Left ventricle myocardium superior (tissue), 1 donor: ENCODE results near the gene ANKRD13C. TPM values are rescaled to one million over a fixed set of nuclear protein-coding genes. Genes with fewer than 3 reads are reported as not detected.
"Not testable (repeated sequence)": the region's sequence is repeated elsewhere in the genome, so short reads cannot be mapped to it uniquely, and the experiment has no call there.

Source experiments
- ATAC-seq: fragments of 200-7000 bp; cut with Tn5 transposase; one replicate; pipeline ENCODE4 v1.9.1; 2020; ENCODE audit warnings: mild to moderate bottlenecking, moderate library complexity
- DNase-seq: peaks from one replicate; pipeline ENCODE4 v3.0.0-alpha.2; 2020
- intact Hi-C: fragments of 100-400 bp; cut with micrococcal nuclease; formaldehyde crosslinking; loops from one replicate; pipeline ENCODE4 v1.11.0; 2022
- long read RNA-seq: library from polyadenylated mRNA; unstranded; transcript quantifications from one replicate; pipeline ENCODE4 v2.0.0, GENCODE V29; 2021
- total RNA-seq: library from RNA; stranded (reverse); fragmentation: NEBNext Ultra II Directional; extraction: Animal tissue kit (Norgen Biotek cat#: 25700); gene quantifications from one replicate; pipeline ENCODE4 v1.2.1, GENCODE V29; 2021
- donor health status: DM: no; HTN: yes; CAD: no; lungs with severe emphysema.

The ANKRD13C gene
- total RNA-seq = 9.3 TPM
- long read RNA-seq, full-length matches to known transcripts = 12 of 20 reads
- long read RNA-seq, partial matches to known transcripts = 1 of 20 reads
- long read RNA-seq, other reads (novel, unspliced or antisense) = 7 of 20 reads

GRCh38 chr1:70354332-70355110 is at the start of gene ANKRD13C:
TSS of gene ANKRD13C (minus strand) at chr1:70354722. CDS start at chr1:70354408, 314 bp downstream.
- ATAC-seq = peak; percentile 99
- intact Hi-C loops = no loop called here

GRCh38 chr1:70403759-70404158 is 49.2 kb upstream of the ANKRD13C start:
- intact Hi-C loops = no loop called here
- no peak for ATAC-seq
- no peak for DNase-seq

More at GRCh38 chr1:70354332-70355110, at the start of gene ANKRD13C:
- peak; percentile 92 for DNase-seq

GRCh38 chr1:70401974-70402373 is 47.5 kb upstream of the ANKRD13C start:
- intact Hi-C loops = no loop called here
- DNase-seq = no peak
- ATAC-seq = no peak

GRCh38 chr1:70400335-70400734 is 45.8 kb upstream of the ANKRD13C start:
- intact Hi-C loops = no loop called here
- no peak for ATAC-seq
- DNase-seq = no peak

GRCh38 chr1:70397013-70397412 is 42.5 kb upstream of the ANKRD13C start:
- intact Hi-C loops = no loop called here
- DNase-seq = no peak
- ATAC-seq = no peak

GRCh38 chr1:70396607-70397006 is 42.1 kb upstream of the ANKRD13C start:
- intact Hi-C loops = no loop called here
- no peak for ATAC-seq
- no peak for DNase-seq

- DNase-seq (no peak), ATAC-seq (no peak)
- intact Hi-C loops = no loop called here
These were observed 38.1 kb upstream of the ANKRD13C start for GRCh38 chr1:70392626-70393025.

- intact Hi-C loops = no loop called here
- ATAC-seq = no peak
- no peak for DNase-seq
These were observed 33.0 kb upstream of the ANKRD13C start for GRCh38 chr1:70387507-70387906.

- no peak for ATAC-seq
- no peak for DNase-seq
- intact Hi-C loops = no loop called here
These were observed 31.6 kb upstream of the ANKRD13C start for GRCh38 chr1:70386121-70386520.

GRCh38 chr1:70385477-70385876 is 31.0 kb upstream of the ANKRD13C start:
- ATAC-seq (no peak), DNase-seq (no peak)
- intact Hi-C loops = no loop called here

- intact Hi-C loops = no loop called here
- DNase-seq (no peak), ATAC-seq (no peak)
These were observed 30.0 kb upstream of the ANKRD13C start for GRCh38 chr1:70384542-70384941.

- DNase-seq (no peak), ATAC-seq (no peak)
- intact Hi-C loops = no loop called here
These were observed 29.0 kb upstream of the ANKRD13C start for GRCh38 chr1:70383483-70383882.

- ATAC-seq (no peak), DNase-seq (no peak)
- intact Hi-C loops = no loop called here
These were observed 28.2 kb upstream of the ANKRD13C start for GRCh38 chr1:70382682-70383081.

- DNase-seq = no peak
- no peak for ATAC-seq
- intact Hi-C loops = no loop called here
These were observed 21.7 kb upstream of the ANKRD13C start for GRCh38 chr1:70376196-70376595.

- ATAC-seq, DNase-seq, intact Hi-C loops: not testable (repeated sequence)
These were observed 19.1 kb upstream of the ANKRD13C start for GRCh38 chr1:70373580-70373979.

GRCh38 chr1:70372426-70372825 is 17.9 kb upstream of the ANKRD13C start:
- DNase-seq (no peak), ATAC-seq (no peak)
- intact Hi-C loops = no loop called here

- DNase-seq, ATAC-seq, intact Hi-C loops: not testable (repeated sequence)
These were observed 17.1 kb upstream of the ANKRD13C start for GRCh38 chr1:70371586-70371985.

- ATAC-seq, intact Hi-C loops, DNase-seq: not testable (repeated sequence)
These were observed 12.9 kb upstream of the ANKRD13C start for GRCh38 chr1:70367397-70367796.

- DNase-seq, intact Hi-C loops, ATAC-seq: not testable (repeated sequence)
These were observed 12.5 kb upstream of the ANKRD13C start for GRCh38 chr1:70366997-70367396.

GRCh38 chr1:70366425-70366952 is 12.0 kb upstream of the ANKRD13C start:
- ATAC-seq, DNase-seq, intact Hi-C loops: not testable (repeated sequence)

- ATAC-seq (no peak), DNase-seq (no peak)
- intact Hi-C loops = no loop called here
These were observed 9.9 kb upstream of the ANKRD13C start for GRCh38 chr1:70364439-70364838.
